Measurements from ENCODE around the gene JAZF1. TPM values are rescaled to one million over a fixed set of nuclear protein-coding genes. Genes with fewer than 3 reads are reported as not detected.

Gene JAZF1
- total and polyA plus RNA-seq, 8 donors, result 0.58 to 16.7 (median 7.2) TPM

- TF ChIP-seq EP300 (IDR thresholded peaks at IDR 0.05) (no peak), POLR2A (IDR thresholded peaks at IDR 0.05) (no peak), POLR2AphosphoS5 (IDR thresholded peaks at IDR 0.05) (no peak)
- TF ChIP-seq, protein P1, sequence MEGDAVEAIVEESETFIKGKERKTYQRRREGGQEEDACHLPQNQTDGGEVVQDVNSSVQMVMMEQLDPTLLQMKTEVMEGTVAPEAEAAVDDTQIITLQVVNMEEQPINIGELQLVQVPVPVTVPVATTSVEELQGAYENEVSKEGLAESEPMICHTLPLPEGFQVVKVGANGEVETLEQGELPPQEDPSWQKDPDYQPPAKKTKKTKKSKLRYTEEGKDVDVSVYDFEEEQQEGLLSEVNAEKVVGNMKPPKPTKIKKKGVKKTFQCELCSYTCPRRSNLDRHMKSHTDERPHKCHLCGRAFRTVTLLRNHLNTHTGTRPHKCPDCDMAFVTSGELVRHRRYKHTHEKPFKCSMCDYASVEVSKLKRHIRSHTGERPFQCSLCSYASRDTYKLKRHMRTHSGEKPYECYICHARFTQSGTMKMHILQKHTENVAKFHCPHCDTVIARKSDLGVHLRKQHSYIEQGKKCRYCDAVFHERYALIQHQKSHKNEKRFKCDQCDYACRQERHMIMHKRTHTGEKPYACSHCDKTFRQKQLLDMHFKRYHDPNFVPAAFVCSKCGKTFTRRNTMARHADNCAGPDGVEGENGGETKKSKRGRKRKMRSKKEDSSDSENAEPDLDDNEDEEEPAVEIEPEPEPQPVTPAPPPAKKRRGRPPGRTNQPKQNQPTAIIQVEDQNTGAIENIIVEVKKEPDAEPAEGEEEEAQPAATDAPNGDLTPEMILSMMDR (IDR thresholded peaks at IDR 0.05), result no peak
- H3K4me3 ChIP-seq, result no peak overlapping the region
- 87 to 96% (median 91%) methylated on average over 5 of the region's 5 CpGs for WGBS, 5 donors
- intact Hi-C loops (cut with DNase I; ENCODE audit: low total_unique reads), result no loop called here
- H3K27ac ChIP-seq, result no peak overlapping the region
- no peaks in the 10 kb centered on the region for H3K27me3 ChIP-seq
- H3K4me1 ChIP-seq, result no peaks in the 10 kb centered on the region
- peak in 1 of 2 donors; percentile 18 for DNase-seq
- peaks cover 0 to 52% (median 33%) of the 10 kb centered on the region in 4 donors for H3K36me3 ChIP-seq
- H3K9me3 ChIP-seq, result no peaks in the 10 kb centered on the region
Measured at GRCh38 chr7:27826357-27826756, 354.2 kb downstream of the JAZF1 start.

GRCh38 chr7:27825891-27826290, 354.7 kb downstream of the JAZF1 start:
- Histone ChIP-seq H3K27ac (no peak overlapping the region), H3K4me3 (no peak overlapping the region), H3K4me1 (no peaks in the 10 kb centered on the region), H3K27me3 (no peaks in the 10 kb centered on the region), H3K36me3 (peaks cover 0 to 53% (median 32%) of the 10 kb centered on the region in 4 donors), H3K9me3 (no peaks in the 10 kb centered on the region)
- 80 to 93% (median 86%) methylated on average over 2 of the region's 2 CpGs for WGBS, 5 donors
- TF ChIP-seq POLR2A (IDR thresholded peaks at IDR 0.05), result no peak
- no peak for TF ChIP-seq POLR2AphosphoS5 (IDR thresholded peaks at IDR 0.05)
- TF ChIP-seq EP300 (IDR thresholded peaks at IDR 0.05), result no peak
- TF ChIP-seq, protein P1 (IDR thresholded peaks at IDR 0.05), result no peak
- intact Hi-C loops (cut with DNase I; ENCODE audit: low total_unique reads), result no loop called here
- DNase-seq, result no peak

GRCh38 chr7:27822245-27822644, 358.4 kb downstream of the JAZF1 start:
- no peaks in the 10 kb centered on the region for H3K4me1 ChIP-seq
- WGBS, 5 donors, result 67 to 85% (median 72%) methylated on average over 2 of the region's 2 CpGs
- no peaks in the 10 kb centered on the region for H3K27me3 ChIP-seq
- intact Hi-C loops (cut with DNase I; ENCODE audit: low total_unique reads), result no loop called here
- no peak for DNase-seq
- H3K36me3 ChIP-seq, result peaks cover 0 to 70% (median 47%) of the 10 kb centered on the region in 4 donors
- H3K4me3 ChIP-seq, result no peak overlapping the region
- TF ChIP-seq, protein P1 (IDR thresholded peaks at IDR 0.05), result no peak
- no peaks in the 10 kb centered on the region for H3K9me3 ChIP-seq
- no peak overlapping the region for H3K27ac ChIP-seq

DNA sequence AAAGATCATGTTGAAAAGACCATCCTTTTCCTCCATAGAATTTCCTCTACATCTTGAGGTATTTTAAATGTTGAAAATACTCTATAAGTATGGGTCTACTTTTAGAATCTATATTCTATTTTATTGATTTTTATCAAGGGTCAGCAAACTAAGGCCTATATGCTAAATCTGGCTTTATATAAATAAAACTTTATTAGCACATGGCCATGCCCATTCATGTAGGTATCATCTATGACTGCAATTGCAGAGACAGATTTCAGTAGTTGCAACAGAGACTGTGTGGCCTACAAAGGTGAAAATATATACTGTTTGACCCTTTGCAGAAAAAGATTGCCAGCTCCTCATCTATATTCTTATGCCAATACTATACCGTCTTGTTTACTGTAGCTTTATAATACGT, 367.9 kb downstream of the JAZF1 start:
- H3K36me3 ChIP-seq, result peaks cover 3 to 62% (median 39%) of the 10 kb centered on the region in 4 donors
- TF ChIP-seq, protein P1 (IDR thresholded peaks at IDR 0.05), result no peak
- no peak for TF ChIP-seq POLR2AphosphoS5 (IDR thresholded peaks at IDR 0.05)
- no peak for TF ChIP-seq POLR2A (IDR thresholded peaks at IDR 0.05)
- TF ChIP-seq EP300 (IDR thresholded peaks at IDR 0.05), result no peak
- no peak overlapping the region for H3K27ac ChIP-seq
- no peak overlapping the region for H3K4me3 ChIP-seq
- H3K4me1 ChIP-seq, result peaks cover 0 to 7% (median 0%) of the 10 kb centered on the region in 4 donors
- no peak for DNase-seq
- H3K9me3 ChIP-seq, result no peaks in the 10 kb centered on the region
- intact Hi-C loops (cut with DNase I; ENCODE audit: low total_unique reads), result no loop called here
- 92 to 100% (median 93%) methylated on average over 2 of the region's 2 CpGs for WGBS, 5 donors
- no peaks in the 10 kb centered on the region for H3K27me3 ChIP-seq
